Measurements from ENCODE around the gene GIPC2.

Gene GIPC2

GRCh38 chr1:78145105-78145580 lies 99.4 kb downstream of the GIPC2 start:
- DNase-seq (ENCODE audit: low spot score): peak; percentile 78

DNA sequence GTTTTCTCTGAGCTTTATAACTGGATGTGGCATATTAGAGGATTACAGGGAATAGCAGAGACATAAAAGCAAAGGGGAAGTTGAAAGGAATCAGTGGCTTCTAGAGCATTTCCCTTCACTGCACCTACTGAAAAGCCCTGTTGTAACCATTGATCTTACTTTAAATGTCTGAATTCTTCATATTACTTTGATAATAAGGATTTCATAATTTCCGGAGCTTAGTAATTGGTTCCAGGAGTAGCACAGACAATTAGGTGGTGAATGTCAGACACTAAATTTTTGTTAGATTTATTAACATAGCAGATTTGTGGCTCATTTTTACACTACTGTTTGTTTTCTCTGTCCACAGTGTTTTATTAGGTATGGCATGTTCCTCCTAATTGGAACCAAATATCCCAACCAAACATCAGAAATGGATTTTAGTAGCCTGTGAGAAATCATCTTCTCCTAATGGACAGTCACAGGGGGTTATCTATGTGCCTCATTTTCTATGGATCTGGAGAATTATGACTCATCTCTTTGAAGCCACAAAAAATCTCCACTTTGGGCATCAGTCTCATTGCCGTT lies 100.5 kb downstream of the GIPC2 start:
- DNase-seq (ENCODE audit: low spot score): peak; percentile 12

GRCh38 chr1:78147031-78147430 lies 101.3 kb downstream of the GIPC2 start:
- DNase-seq (ENCODE audit: low spot score): no peak

DNA sequence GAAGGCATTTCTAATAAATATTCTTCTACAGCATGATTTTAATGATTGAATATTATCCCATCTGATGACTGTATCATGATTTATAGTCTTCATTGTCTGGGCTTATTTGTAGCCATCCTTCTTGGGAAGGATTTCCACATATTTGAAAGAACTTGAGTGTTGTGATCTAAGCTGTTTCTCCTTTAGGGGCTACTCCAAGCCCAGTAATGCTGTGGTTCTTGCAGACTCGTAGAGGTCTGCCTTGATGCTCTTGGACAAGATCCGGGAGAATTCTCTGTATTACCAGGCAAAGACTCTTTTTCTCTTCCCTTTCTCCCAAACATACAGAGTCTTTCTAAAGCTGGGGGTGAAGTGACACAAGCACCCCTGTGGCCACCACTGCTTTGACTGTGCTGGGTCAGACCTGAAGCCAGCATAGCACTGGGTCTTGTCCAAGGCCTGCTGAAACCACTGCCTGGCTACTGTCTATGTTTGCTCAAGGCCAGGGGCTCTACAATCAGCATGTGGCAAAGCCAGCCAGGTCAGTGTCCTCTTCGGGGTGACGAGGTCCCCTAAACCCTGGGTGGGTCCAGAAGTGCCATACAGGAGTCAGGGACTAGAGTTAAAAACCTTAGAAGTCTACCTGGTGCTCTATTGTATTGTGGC lies 107.4 kb downstream of the GIPC2 start:
- no peak for DNase-seq (ENCODE audit: low spot score)

GRCh38 chr1:78155121-78155520 lies 109.4 kb downstream of the GIPC2 start:
- no peak for DNase-seq (ENCODE audit: low spot score)

- peak; percentile 25 for DNase-seq (ENCODE audit: low spot score)
Measured at GRCh38 chr1:78156805-78157521, 111.2 kb downstream of the GIPC2 start.

DNA sequence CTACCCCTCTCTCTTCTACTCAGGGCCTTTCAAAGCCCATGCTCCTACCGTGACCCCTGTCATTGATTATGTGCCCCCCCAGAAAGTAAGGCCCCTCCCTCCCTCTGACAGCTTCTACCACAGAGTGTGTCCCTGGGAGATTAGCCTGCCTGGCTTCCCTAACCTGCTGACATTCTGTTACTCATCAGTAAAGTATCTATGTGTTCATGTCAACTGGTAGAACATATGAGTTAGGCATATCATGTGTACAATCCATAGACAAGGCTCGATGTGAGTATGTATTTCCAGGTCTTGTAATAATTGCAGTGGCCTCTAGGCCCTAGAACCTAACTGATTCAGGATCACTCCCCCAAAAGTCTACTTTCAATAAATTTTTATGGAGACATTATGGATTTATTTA lies 120.0 kb downstream of the GIPC2 start:
- DNase-seq (ENCODE audit: low spot score): no peak

DNA sequence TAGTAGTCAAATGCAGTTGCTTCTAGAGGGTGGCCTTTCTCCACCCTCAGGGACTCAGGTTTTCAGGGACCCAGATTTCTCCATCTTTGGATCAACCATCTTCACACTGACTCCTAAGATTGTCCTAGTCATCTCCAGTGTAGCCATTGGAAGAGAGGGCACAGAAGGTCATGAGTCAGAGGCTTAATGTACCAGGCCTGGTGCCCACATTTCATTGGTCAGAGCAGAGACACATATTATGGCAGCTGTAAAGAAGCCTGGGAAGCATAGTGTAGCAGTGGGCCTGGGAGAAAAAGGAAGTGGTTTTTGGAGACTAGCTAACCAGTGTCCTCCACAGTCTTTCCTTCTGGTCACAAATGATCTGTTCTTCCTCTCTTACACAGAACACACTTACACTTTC lies 122.5 kb downstream of the GIPC2 start:
- DNase-seq (ENCODE audit: low spot score): no peak

DNA sequence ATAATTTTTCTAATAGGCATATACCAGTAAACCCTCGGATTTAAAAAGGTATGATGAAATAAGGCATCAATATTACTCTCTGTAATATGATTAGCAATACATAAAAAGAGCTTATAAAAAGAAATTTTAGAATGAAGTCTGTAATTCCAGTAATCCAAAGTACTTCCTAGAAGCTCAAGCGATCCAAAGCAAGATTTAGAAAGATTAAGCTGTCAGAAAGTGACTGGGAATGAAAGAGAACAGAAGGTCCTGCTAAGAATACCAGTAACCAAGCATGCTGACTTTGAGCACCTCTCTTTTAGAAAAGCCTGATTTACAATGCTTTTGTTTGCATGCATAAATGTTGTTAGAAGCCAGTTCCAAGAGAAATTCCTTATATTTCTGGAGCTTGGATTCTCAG lies 125.1 kb downstream of the GIPC2 start:
- no peak for DNase-seq (ENCODE audit: low spot score)

DNA sequence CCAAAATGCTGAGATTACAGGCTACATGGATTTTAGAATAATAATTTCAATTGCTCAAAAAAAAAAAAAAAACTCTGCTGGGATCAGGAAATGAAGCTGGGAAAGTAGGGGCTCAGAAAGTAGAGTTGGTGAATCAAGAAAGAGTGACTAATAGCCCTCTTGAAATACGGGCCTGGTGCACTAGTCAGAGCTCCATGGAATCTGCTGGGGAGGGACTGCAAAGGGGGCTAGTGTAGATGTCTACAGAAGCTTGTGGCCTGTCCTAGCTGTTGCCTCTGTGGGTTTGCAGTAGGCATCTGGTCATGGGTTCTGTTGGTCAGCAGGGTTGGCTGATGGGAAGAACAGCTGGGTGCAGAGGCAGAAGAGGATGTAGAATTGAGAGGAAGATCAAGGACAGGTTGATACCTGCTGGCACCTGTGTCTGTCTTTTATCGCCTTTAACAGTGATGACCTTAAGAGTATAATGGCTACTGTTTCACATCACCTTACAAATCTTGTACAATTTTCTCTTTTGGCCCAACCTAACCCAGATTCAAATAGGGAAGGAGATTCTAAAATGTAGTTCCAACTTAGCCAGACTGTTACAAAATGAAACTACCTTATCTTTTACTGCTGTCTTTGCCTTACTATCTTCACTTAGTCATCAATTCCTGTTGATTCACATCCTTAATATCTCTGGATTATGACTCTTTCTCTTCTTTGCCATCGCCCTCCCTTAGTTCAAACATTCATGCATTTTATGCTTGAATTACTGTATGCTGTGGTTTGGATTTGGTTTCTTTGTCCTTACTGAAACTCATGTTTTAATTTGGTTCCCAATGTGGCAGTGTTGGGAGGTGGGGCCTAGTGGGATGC lies 126.2 kb downstream of the GIPC2 start:
- DNase-seq (ENCODE audit: low spot score): peak; percentile 50

- peak; percentile 75 for DNase-seq (ENCODE audit: low spot score)
Measured at GRCh38 chr1:78176448-78176847, 130.7 kb downstream of the GIPC2 start.

GRCh38 chr1:78177708-78178270 lies 132.0 kb downstream of the GIPC2 start:
- DNase-seq (ENCODE audit: low spot score): no peak

DNA sequence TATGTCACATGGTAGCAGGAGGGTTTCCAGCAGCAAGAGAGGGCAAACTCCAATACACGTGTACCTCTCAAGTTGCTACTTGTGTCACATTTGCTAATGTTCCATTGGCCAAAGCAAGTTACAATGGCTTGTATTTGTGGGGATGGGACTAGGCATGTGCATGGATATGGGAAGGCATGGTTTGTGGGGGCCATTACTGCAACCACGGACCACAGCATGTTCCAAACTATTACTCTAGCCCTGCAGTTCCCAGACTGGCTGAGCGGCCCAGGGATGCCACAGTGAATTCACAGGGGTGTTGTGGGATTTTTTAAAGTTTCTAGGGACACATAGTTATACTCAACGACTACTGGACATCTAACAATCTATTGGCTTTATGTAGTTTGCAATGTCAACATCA lies 133.1 kb downstream of the GIPC2 start:
- no peak for DNase-seq (ENCODE audit: low spot score)

GRCh38 chr1:78184460-78185072 lies 138.8 kb downstream of the GIPC2 start:
- DNase-seq (ENCODE audit: low spot score): no peak
